Fibroblast of lung (primary cell): ENCODE results near the gene FHL5. TPM values are rescaled to one million over a fixed set of nuclear protein-coding genes. Genes with fewer than 3 reads are reported as not detected.

Source experiments
- DNase-seq, 2 donors: peaks; one replicate each; pipeline versions ENCODE4 v3.0.0 to v3.0.0-alpha.2; 2010; ENCODE audit warnings: low read depth in 2 of 2
- H2AFZ ChIP-seq: 2 replicates; pipeline ENCODE4 v1.5.1; 2012; ENCODE audit warnings: low read length, control low read depth, inconsistent platforms
- H3K27ac ChIP-seq: 2 replicates; pipeline ENCODE4 v1.5.1; 2011; ENCODE audit warnings: low read length, control low read depth; ENCODE audit not compliant: insufficient read depth
- H3K27me3 ChIP-seq: 2 replicates; pipeline ENCODE4 v1.5.1; 2011; ENCODE audit warnings: mild to moderate bottlenecking, low read length; ENCODE audit not compliant: control insufficient read depth, insufficient read depth
- H3K36me3 ChIP-seq: 2 replicates; pipeline ENCODE4 v1.5.1; 2011; ENCODE audit warnings: low read length; ENCODE audit not compliant: control insufficient read depth, insufficient read depth
- H3K4me1 ChIP-seq: 2 replicates; pipeline ENCODE4 v1.5.1; 2011; ENCODE audit warnings: low read length; ENCODE audit not compliant: control insufficient read depth, insufficient read depth; ENCODE audit errors: extremely low read depth
- H3K4me2 ChIP-seq: 2 replicates; pipeline ENCODE4 v1.5.1; 2011; ENCODE audit warnings: low read length, control low read depth; ENCODE audit not compliant: insufficient read depth; ENCODE audit errors: extremely low read depth
- H3K4me3 ChIP-seq, 4 experiments: fragments of 200-600 bp in 1 of 4; sonication (generic) in 1 of 4; replicated peaks in 1 of 4; 2 replicates each; pipeline ENCODE4 v1.5.1; 2011 to 2016; ENCODE audit warnings: low read length in 4 of 4, low read depth in 3 of 4, mild to moderate bottlenecking in 3 of 4, control low read depth in 2 of 4, inconsistent platforms in 1 of 4, mixed read lengths in 1 of 4; ENCODE audit not compliant: insufficient read depth in 1 of 4; ENCODE audit errors: control extremely low read depth in 1 of 4
- H3K79me2 ChIP-seq: 2 replicates; pipeline ENCODE4 v1.5.1; 2012; ENCODE audit warnings: mild to moderate bottlenecking, low read length, inconsistent platforms; ENCODE audit not compliant: control insufficient read depth, insufficient read depth
- H3K9ac ChIP-seq: 2 replicates; pipeline ENCODE4 v1.5.1; 2011; ENCODE audit warnings: mild to moderate bottlenecking, low read length, control low read depth; ENCODE audit not compliant: insufficient read depth
- H3K9me3 ChIP-seq: 2 replicates; pipeline ENCODE4 v1.5.1; 2012; ENCODE audit warnings: low read depth, low read length; ENCODE audit not compliant: control insufficient read depth, insufficient read depth
- H4K20me1 ChIP-seq: 2 replicates; pipeline ENCODE4 v1.5.1; 2011; ENCODE audit warnings: low read length; ENCODE audit not compliant: control insufficient read depth, insufficient read depth; ENCODE audit errors: extremely low read depth
- CTCF ChIP-seq, 2 donors: IDR thresholded peaks in 1 of 2; conservative IDR thresholded peaks in 1 of 2; 1 replicate in 1 of 2; 2 replicates in 1 of 2; pipeline ENCODE4 v1.5.1; 2011 to 2012; ENCODE audit warnings: low read length in 2 of 2, control low read depth in 1 of 2, inconsistent platforms in 1 of 2, low read depth in 1 of 2, mild to moderate bottlenecking in 1 of 2
- EZH2 ChIP-seq: IDR thresholded peaks from 2 replicates; pipeline ENCODE4 v1.5.1; 2012; ENCODE audit warnings: low read length, control low read depth, mild to moderate bottlenecking; ENCODE audit errors: missing control alignments
- polyA minus RNA-seq: library from RNA; depleted of rRNA, polyadenylated mRNA; stranded (reverse); fragments of >200 nt; gene quantifications from 2 replicates; pipeline ENCODE4 v1.2.3, GENCODE V29; 2011; ENCODE audit warnings: low replicate concordance
- polyA plus RNA-seq, 2 donors: library from polyadenylated mRNA; depleted of rRNA in 1 of 2; stranded (reverse) in 1 of 2; unstranded in 1 of 2; fragments of >200 nt; gene quantifications; 2 replicates each; pipeline ENCODE4 v1.2.1, GENCODE V29; 2011 to 2012; ENCODE audit warnings: missing spikeins in 1 of 2
- total RNA-seq: library from RNA; depleted of rRNA; stranded (reverse); fragments of >200 nt; gene quantifications from 2 replicates; pipeline ENCODE4 v1.2.1, GENCODE V29; 2014

The FHL5 gene, protein sequence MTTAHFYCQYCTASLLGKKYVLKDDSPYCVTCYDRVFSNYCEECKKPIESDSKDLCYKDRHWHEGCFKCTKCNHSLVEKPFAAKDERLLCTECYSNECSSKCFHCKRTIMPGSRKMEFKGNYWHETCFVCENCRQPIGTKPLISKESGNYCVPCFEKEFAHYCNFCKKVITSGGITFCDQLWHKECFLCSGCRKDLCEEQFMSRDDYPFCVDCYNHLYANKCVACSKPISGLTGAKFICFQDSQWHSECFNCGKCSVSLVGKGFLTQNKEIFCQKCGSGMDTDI
- total RNA-seq (not detected in 2 replicates), polyA plus RNA-seq (0.03 TPM in 1 of 2 replicates, not detected in the other), polyA minus RNA-seq (not detected in 2 replicates)
- polyA plus RNA-seq (2012) = not detected in 2 replicates

DNA sequence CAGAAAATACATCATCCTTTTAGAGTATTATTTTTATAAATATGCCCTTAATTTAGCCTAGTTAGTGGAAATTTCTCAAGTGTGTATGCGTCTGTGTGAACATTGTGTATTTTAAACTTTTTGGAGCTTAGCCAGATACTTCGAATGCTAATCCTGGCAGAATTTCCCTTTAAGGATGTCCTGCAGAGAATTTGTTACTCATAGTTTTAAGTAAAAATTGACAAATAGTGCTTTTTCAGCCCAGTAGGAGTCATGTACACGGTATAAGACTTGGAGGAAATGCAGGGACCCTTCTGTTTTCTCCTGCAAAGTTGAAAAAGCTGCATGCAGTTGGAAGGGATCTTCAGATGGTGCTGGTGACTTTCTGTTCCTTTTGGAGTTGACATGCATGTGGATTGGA lies at the start of gene FHL5:
Gene FHL5, plus strand, starts transcription at position 243 of the 400 bp plus-strand sequence. CDS start 40,486 bp downstream, outside the sequence.
- Histone ChIP-seq H3K36me3 (no peaks in the 10 kb centered on the region), H2AFZ (no peak within 1 kb of the TSS), H3K9me3 (no peaks in the 10 kb centered on the region), H3K27ac (no peak within 1 kb of the TSS), H3K79me2 (no peaks in the 10 kb centered on the region), H4K20me1 (no peaks in the 10 kb centered on the region), H3K27me3 (no peaks in the 10 kb centered on the region), H3K4me2 (no peak within 1 kb of the TSS), H3K9ac (no peak within 1 kb of the TSS), H3K4me1 (no peaks in the 10 kb centered on the region), H3K4me3 (no peak within 1 kb of the TSS)
- peak in 1 of 2 donors; percentile 4 for DNase-seq
- TF ChIP-seq CTCF (conservative IDR thresholded peaks at IDR 0.05 in 1 of 2, IDR thresholded peaks at IDR 0.05 in 1 of 2; ENCODE audit: low read depth in 1 of 2, low read length in 2 of 2) (no peak), EZH2 (no peak)

GRCh38 chr6:96520171-96521115 lies 42.5 kb upstream of the FHL5 start:
- Histone ChIP-seq H3K9ac (no peak overlapping the region), H3K27ac (no peak overlapping the region), H3K4me1 (peaks cover 2% of the 10 kb centered on the region), H3K9me3 (no peaks in the 10 kb centered on the region), H2AFZ (no peak overlapping the region), H3K27me3 (no peaks in the 10 kb centered on the region), H3K4me2 (peak overlapping the region; percentile 9), H3K36me3 (peaks cover 1% of the 10 kb centered on the region), H3K79me2 (peaks cover 16% of the 10 kb centered on the region), H3K4me3 (peak overlapping the region; percentile 78 to 93 (median 86)), H4K20me1 (no peaks in the 10 kb centered on the region)
- peak; percentile 0 to 79 for DNase-seq
- TF ChIP-seq EZH2 = no peak

DNA sequence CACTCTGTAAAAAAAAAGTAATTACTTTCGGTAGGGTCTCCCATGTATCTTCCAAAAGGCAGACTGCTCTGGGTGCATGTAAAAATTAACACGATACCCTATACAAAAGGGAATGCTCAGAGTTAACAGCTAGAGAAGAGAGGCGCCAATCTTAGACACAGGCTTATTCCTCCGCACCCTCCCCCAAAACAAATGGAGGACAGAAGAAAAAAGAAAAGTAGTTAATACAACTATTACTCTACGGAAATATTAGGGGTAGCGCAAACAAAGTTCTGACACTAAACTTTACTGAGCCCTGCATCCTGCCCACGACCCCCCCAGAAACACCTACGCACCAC lies 41.7 kb upstream of the FHL5 start:
- H3K9me3 ChIP-seq = no peaks in the 10 kb centered on the region
- H4K20me1 ChIP-seq = no peaks in the 10 kb centered on the region
- peak overlapping the region; percentile 78 to 93 (median 86) for H3K4me3 ChIP-seq
- H3K27me3 ChIP-seq = no peaks in the 10 kb centered on the region
- H3K27ac ChIP-seq = peak overlapping the region; percentile 94
- peaks cover 16% of the 10 kb centered on the region for H3K79me2 ChIP-seq
- TF ChIP-seq CTCF (conservative IDR thresholded peaks at IDR 0.05 in 1 of 2, IDR thresholded peaks at IDR 0.05 in 1 of 2; ENCODE audit: low read depth in 1 of 2, low read length in 2 of 2) (no peak), EZH2 (no peak)
- peak overlapping the region; percentile 97 for H3K9ac ChIP-seq
- H3K4me1 ChIP-seq = peaks cover 2% of the 10 kb centered on the region
- peak overlapping the region; percentile 9 for H3K4me2 ChIP-seq
- H3K36me3 ChIP-seq = peaks cover 1% of the 10 kb centered on the region
- H2AFZ ChIP-seq = peak overlapping the region; percentile 83
- DNase-seq = no peak
